ENCODE measurements around the gene MYLIP.

DNA sequence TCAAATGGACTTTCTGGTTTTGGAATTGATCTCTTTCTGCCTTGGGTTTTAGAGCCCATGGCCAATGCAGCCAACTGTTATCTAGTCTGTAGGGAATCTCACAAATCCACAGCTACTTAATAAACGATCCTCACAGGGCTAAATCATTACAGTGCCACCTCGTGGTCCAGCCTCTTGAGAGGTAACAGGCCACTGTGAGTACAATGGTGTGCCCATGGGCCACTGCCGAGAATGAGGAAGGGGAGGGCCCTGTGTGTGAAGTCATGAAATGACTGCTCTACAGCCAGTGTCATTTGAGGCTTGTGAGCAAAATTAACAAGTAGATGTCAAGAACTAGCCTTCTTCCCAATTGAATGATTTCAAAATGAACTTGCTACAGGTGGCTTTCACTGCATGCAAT, 55.2 kb downstream of the MYLIP start:
- TF ChIP-seq ZNF610 (tag by site-specific recombination; IDR thresholded peaks at IDR 0.05; ENCODE audit: borderline replicate concordance) (no peak), ZNF221 (tag by site-specific recombination; IDR thresholded peaks at IDR 0.05; ENCODE audit: borderline replicate concordance) (no peak), ZNF473 (tag by site-specific recombination; IDR thresholded peaks at IDR 0.05) (no peak), SETDB1 (IDR thresholded peaks at IDR 0.05; ENCODE audit: insufficient read length, low read length) (no peak), ZNF621 (tag by site-specific recombination; IDR thresholded peaks at IDR 0.05) (no peak), ZNF324 (tag by site-specific recombination; IDR thresholded peaks at IDR 0.05) (no peak), ZNF792 (tag by site-specific recombination; IDR thresholded peaks at IDR 0.05) (no peak), ZNF660 (tag by site-specific recombination; IDR thresholded peaks at IDR 0.05) (no peak), KLF16 (tag by site-specific recombination; IDR thresholded peaks at IDR 0.05) (no peak)
- TF ChIP-seq, protein P1, sequence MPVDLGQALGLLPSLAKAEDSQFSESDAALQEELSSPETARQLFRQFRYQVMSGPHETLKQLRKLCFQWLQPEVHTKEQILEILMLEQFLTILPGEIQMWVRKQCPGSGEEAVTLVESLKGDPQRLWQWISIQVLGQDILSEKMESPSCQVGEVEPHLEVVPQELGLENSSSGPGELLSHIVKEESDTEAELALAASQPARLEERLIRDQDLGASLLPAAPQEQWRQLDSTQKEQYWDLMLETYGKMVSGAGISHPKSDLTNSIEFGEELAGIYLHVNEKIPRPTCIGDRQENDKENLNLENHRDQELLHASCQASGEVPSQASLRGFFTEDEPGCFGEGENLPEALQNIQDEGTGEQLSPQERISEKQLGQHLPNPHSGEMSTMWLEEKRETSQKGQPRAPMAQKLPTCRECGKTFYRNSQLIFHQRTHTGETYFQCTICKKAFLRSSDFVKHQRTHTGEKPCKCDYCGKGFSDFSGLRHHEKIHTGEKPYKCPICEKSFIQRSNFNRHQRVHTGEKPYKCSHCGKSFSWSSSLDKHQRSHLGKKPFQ (tag by site-specific recombination; IDR thresholded peaks at IDR 0.05) = no peak
- TF ChIP-seq, protein P2, sequence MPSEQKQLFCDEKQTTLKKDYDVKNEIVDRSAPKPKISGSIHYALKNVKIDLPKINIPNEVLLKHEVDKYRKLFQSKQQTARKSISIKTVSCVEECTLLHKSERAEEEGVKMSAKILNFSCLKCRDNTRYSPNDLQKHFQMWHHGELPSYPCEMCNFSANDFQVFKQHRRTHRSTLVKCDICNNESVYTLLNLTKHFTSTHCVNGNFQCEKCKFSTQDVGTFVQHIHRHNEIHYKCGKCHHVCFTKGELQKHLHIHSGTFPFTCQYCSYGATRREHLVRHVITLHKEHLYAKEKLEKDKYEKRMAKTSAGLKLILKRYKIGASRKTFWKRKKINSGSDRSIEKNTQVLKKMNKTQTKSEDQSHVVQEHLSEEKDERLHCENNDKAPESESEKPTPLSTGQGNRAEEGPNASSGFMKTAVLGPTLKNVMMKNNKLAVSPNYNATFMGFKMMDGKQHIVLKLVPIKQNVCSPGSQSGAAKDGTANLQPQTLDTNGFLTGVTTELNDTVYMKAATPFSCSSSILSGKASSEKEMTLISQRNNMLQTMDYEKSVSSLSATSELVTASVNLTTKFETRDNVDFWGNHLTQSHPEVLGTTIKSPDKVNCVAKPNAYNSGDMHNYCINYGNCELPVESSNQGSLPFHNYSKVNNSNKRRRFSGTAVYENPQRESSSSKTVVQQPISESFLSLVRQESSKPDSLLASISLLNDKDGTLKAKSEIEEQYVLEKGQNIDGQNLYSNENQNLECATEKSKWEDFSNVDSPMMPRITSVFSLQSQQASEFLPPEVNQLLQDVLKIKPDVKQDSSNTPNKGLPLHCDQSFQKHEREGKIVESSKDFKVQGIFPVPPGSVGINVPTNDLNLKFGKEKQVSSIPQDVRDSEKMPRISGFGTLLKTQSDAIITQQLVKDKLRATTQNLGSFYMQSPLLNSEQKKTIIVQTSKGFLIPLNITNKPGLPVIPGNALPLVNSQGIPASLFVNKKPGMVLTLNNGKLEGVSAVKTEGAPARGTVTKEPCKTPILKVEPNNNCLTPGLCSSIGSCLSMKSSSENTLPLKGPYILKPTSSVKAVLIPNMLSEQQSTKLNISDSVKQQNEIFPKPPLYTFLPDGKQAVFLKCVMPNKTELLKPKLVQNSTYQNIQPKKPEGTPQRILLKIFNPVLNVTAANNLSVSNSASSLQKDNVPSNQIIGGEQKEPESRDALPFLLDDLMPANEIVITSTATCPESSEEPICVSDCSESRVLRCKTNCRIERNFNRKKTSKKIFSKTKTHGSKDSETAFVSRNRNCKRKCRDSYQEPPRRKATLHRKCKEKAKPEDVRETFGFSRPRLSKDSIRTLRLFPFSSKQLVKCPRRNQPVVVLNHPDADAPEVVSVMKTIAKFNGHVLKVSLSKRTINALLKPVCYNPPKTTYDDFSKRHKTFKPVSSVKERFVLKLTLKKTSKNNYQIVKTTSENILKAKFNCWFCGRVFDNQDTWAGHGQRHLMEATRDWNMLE (tag by site-specific recombination; conservative IDR thresholded peaks at IDR 0.05; ENCODE audit: low read depth) = no peak
- TF ChIP-seq, protein P3, sequence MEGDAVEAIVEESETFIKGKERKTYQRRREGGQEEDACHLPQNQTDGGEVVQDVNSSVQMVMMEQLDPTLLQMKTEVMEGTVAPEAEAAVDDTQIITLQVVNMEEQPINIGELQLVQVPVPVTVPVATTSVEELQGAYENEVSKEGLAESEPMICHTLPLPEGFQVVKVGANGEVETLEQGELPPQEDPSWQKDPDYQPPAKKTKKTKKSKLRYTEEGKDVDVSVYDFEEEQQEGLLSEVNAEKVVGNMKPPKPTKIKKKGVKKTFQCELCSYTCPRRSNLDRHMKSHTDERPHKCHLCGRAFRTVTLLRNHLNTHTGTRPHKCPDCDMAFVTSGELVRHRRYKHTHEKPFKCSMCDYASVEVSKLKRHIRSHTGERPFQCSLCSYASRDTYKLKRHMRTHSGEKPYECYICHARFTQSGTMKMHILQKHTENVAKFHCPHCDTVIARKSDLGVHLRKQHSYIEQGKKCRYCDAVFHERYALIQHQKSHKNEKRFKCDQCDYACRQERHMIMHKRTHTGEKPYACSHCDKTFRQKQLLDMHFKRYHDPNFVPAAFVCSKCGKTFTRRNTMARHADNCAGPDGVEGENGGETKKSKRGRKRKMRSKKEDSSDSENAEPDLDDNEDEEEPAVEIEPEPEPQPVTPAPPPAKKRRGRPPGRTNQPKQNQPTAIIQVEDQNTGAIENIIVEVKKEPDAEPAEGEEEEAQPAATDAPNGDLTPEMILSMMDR (tag by site-specific recombination; IDR thresholded peaks at IDR 0.05) = no peak
- TF ChIP-seq, protein P4, sequence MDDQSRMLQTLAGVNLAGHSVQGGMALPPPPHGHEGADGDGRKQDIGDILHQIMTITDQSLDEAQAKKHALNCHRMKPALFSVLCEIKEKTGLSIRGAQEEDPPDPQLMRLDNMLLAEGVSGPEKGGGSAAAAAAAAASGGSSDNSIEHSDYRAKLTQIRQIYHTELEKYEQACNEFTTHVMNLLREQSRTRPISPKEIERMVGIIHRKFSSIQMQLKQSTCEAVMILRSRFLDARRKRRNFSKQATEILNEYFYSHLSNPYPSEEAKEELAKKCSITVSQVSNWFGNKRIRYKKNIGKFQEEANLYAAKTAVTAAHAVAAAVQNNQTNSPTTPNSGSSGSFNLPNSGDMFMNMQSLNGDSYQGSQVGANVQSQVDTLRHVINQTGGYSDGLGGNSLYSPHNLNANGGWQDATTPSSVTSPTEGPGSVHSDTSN (CRISPR knock-in tag; IDR thresholded peaks at IDR 0.05) = no peak
